Panc1 (cell line): ENCODE measurements around the gene ATG10.

Source experiments
- CTCF ChIP-seq: fragments of 450-650 bp; IDR thresholded peaks from 2 replicates; pipeline ENCODE4 v1.5.1; 2017; ENCODE audit warnings: mild to moderate bottlenecking
- POLR2AphosphoS5 ChIP-seq: IDR thresholded peaks from 2 replicates; pipeline ENCODE4 v1.6.1; 2012; ENCODE audit warnings: mild to moderate bottlenecking, low read depth, low read length, moderate library complexity
- SIN3A ChIP-seq: IDR thresholded peaks from 2 replicates; pipeline ENCODE4 v1.6.1; 2012; ENCODE audit warnings: low read depth, mild to moderate bottlenecking, low read length, moderate library complexity, borderline replicate concordance; ENCODE audit not compliant: insufficient read depth
- TCF7L2 ChIP-seq: IDR thresholded peaks from 2 replicates; pipeline ENCODE4 v1.6.1; 2011; ENCODE audit warnings: mild to moderate bottlenecking, low read depth, low read length, inconsistent platforms

DNA sequence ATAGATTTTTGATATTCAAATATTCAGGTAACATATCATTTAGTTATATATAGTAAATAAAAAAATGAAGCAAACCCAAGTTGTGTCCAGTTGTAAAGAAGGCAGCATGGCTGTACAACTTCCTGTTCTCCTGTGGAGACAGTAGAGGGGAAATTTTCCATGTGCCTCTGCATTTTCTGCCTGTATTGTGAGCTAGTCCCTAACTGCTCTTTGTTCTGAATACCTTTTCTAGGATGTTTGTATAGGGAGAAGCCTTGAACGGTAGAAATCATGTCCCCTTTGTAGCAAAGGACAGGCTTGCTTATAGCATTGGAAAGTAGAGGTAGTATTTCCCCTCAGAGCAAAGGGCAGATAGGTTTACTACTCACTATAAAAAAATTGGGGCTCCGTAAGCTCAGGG is 319.6 kb downstream of the ATG10 start:
- no peak for TF ChIP-seq CTCF
- no peak for TF ChIP-seq POLR2AphosphoS5
- no peak for TF ChIP-seq TCF7L2
- TF ChIP-seq SIN3A: no peak
